Neural progenitor cell (in vitro differentiated cells): Measurements from ENCODE around the gene RPL29.

Experiments used
- EZH2 ChIP-seq: fragments of 200-600 bp; sonication (generic); IDR thresholded peaks from 2 replicates; pipeline ENCODE4 v1.6.1; 2017; ENCODE audit warnings: antibody characterized with exemption, mild to moderate bottlenecking, moderate library complexity
- EZH2phosphoT487 ChIP-seq: fragments of 200-600 bp; sonication (generic); IDR thresholded peaks from 2 replicates; pipeline ENCODE4 v1.6.1; 2017; ENCODE audit warnings: antibody characterized with exemption
- TF ChIP-seq, protein P1 (sequence below): fragments of 200-600 bp; sonication (generic); IDR thresholded peaks from 2 replicates; pipeline ENCODE4 v1.5.1; 2017; ENCODE audit warnings: antibody characterized with exemption, mild to moderate bottlenecking

GRCh38 chr3:51988286-51989146, 7.2 kb downstream of the RPL29 start:
- TF ChIP-seq, protein P1, sequence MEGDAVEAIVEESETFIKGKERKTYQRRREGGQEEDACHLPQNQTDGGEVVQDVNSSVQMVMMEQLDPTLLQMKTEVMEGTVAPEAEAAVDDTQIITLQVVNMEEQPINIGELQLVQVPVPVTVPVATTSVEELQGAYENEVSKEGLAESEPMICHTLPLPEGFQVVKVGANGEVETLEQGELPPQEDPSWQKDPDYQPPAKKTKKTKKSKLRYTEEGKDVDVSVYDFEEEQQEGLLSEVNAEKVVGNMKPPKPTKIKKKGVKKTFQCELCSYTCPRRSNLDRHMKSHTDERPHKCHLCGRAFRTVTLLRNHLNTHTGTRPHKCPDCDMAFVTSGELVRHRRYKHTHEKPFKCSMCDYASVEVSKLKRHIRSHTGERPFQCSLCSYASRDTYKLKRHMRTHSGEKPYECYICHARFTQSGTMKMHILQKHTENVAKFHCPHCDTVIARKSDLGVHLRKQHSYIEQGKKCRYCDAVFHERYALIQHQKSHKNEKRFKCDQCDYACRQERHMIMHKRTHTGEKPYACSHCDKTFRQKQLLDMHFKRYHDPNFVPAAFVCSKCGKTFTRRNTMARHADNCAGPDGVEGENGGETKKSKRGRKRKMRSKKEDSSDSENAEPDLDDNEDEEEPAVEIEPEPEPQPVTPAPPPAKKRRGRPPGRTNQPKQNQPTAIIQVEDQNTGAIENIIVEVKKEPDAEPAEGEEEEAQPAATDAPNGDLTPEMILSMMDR, result no peak
- TF ChIP-seq EZH2, result no peak
- TF ChIP-seq EZH2phosphoT487, result no peak
